ENCODE measurements around the gene ANKRD13B. TPM values are rescaled to one million over a fixed set of nuclear protein-coding genes. Genes with fewer than 3 reads are reported as not detected.

ANKRD13B gene
- total RNA-seq, 4 donors from 2014 or later = 2.9 to 8.6 (median 5.6) TPM

DNA sequence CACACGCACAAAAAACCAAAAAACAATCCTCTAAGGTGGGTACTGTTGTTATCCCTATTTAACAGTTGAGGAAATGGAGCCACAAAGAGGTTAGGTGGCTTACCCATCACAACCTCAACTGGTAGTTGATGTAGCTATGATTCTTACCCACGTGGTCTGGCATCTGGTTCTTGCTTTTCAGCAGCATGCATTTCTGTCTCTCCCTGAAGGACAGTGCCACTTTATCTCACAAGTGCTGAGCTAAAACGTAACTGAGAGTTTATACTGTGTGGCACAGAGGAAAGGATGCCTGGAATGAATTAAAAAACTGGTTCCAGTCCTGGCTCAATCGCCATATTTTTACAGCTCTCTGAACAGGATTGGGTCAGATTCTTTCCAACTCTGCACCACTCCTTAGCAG lies 31.7 kb downstream of the ANKRD13B start:
- in situ Hi-C loops (cut with MboI; ENCODE audit: low pct_ligation_motif_present in 1 of 4, low pct_unique_long_range_greater_than_20kb in 1 of 4, low sequenced_read_pairs in 3 of 4) = loop anchor here in 1 of 4 donors (25.0 kb wide), 1 partner anchor 313 kb away; the partner anchor contains the start of genes EFCAB5 and SSH2
- intact Hi-C loops (cut with DNase I; ENCODE audit: low total_unique reads) = no loop called here
- no peak for DNase-seq

DNA sequence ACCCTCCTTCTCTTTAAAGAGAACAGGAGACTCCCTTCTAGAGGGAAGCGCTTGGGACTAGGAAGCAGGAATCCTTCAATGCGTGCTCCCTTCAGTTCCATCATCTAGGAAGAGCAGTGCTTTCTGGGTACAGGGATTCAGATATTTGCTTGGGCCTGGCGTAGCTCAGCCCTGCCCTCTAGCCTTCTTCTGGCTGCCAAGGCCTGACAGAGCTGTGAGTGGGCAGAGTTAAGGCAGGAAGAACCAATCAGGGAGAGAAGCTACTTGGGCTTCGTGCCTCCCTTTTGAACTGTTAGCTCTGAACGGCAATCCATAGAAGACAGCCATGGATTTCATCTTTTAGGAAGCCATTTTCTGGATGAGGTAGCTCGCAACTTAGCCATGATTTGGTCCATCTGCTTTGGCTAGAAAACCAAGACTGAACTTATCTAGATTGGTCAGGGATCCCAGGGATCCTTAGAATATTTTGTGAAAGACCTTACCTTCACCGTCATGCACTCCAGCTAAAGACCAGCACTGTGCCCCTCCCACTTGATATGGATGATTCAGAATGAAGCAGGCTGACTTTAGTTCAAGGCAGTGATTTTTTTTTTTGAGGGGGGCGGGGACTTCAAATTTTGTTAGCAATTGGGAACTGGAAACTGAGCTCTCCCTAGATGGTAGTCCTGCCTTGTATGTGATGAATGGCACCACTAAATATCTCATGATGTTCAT lies 32.3 kb downstream of the ANKRD13B start:
- H3K36me3 ChIP-seq = no peaks in the 10 kb centered on the region
- TF ChIP-seq POLR2AphosphoS5 (IDR thresholded peaks at IDR 0.05) (peak in 1 of 3 donors; percentile 31), EP300 (IDR thresholded peaks at IDR 0.05; ENCODE audit: low read depth) (no peak), CTCF (IDR thresholded peaks at IDR 0.05) (no peak)
- 87% methylated on average over 8 of the region's 8 CpGs; no CpG with 5 or more reads in 1 of the 2 donors for WGBS, 2 donors (ENCODE audit: low coverage in 1 of 2)
- H3K4me1 ChIP-seq = peaks cover 7 to 17% (median 10%) of the 10 kb centered on the region in 4 donors
- H3K4me3 ChIP-seq = no peak overlapping the region
- H3K9me3 ChIP-seq = no peaks in the 10 kb centered on the region
- intact Hi-C loops (cut with DNase I; ENCODE audit: low total_unique reads) (no loop called here), in situ Hi-C loops (cut with MboI; ENCODE audit: low pct_ligation_motif_present in 1 of 4, low pct_unique_long_range_greater_than_20kb in 1 of 4, low sequenced_read_pairs in 3 of 4) (loop anchor here in 3 of 4 donors (25.0 kb wide), 2 partner anchors 162 to 312 kb away; partner anchors contain the start of genes EFCAB5 (in 1 of the 3) and SSH2 (in 1 of the 3))
- no peaks in the 10 kb centered on the region for H3K27me3 ChIP-seq
- DNase-seq = no peak
- H3K27ac ChIP-seq = no peak overlapping the region

More for the DNA sequence above, 31.7 kb downstream of the ANKRD13B start:
- H3K9me3 ChIP-seq = no peaks in the 10 kb centered on the region
- peaks cover 7 to 17% (median 10%) of the 10 kb centered on the region in 4 donors for H3K4me1 ChIP-seq
- no peaks in the 10 kb centered on the region for H3K36me3 ChIP-seq
- H3K27me3 ChIP-seq = no peaks in the 10 kb centered on the region
- TF ChIP-seq POLR2AphosphoS5 (IDR thresholded peaks at IDR 0.05) (no peak), EP300 (IDR thresholded peaks at IDR 0.05; ENCODE audit: low read depth) (no peak), CTCF (IDR thresholded peaks at IDR 0.05) (no peak), POLR2A (IDR thresholded peaks at IDR 0.05) (no peak)
- H3K27ac ChIP-seq = no peak overlapping the region
- H3K4me3 ChIP-seq = no peak overlapping the region
- 71 to 83% methylated on average over 1 to 4 of the region's 4 CpGs for WGBS, 2 donors (ENCODE audit: low coverage in 1 of 2)

DNA sequence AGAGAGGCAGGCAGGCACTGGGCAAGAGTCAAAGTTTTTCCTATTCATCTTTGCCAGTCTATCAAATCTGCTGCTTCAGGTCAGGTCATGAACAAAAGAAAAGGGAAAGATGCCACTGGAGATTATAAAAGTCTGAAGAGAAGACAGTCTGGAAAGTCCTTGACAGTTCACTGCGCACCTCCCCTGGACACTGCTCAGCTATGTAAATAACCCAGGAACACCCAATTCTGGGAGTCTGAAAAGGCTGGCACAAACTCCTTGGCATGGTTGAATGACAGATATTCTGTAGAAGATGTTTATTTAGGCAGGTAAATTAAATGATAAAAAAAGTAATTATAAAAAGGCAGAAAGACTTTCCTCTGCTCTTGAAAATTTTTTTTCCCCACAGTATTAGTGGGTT lies 35.0 kb downstream of the ANKRD13B start:
- peaks cover 0 to 2% (median 2%) of the 10 kb centered on the region in 4 donors for H3K4me1 ChIP-seq
- peaks cover 0 to 14% (median 4%) of the 10 kb centered on the region in 4 donors for H3K36me3 ChIP-seq
- H3K4me3 ChIP-seq = no peak overlapping the region
- H3K27me3 ChIP-seq = no peaks in the 10 kb centered on the region
- no peak overlapping the region for H3K27ac ChIP-seq
- no peak for TF ChIP-seq CTCF (IDR thresholded peaks at IDR 0.05)
- no peak for TF ChIP-seq POLR2AphosphoS5 (IDR thresholded peaks at IDR 0.05)
- intact Hi-C loops (cut with DNase I; ENCODE audit: low total_unique reads) (no loop called here), in situ Hi-C loops (cut with MboI; ENCODE audit: low pct_ligation_motif_present in 1 of 4, low pct_unique_long_range_greater_than_20kb in 1 of 4, low sequenced_read_pairs in 3 of 4) (loop anchor here in 3 of 4 donors (25.0 kb wide), 2 partner anchors 159 to 309 kb away; partner anchors contain the start of genes EFCAB5 (in 1 of the 3) and SSH2 (in 1 of the 3))
- WGBS, 2 donors (ENCODE audit: low coverage in 1 of 2) = 88 to 96% methylated on average over 1 of the region's 1 CpG
- H3K9me3 ChIP-seq = no peaks in the 10 kb centered on the region
- DNase-seq = no peak

GRCh38 chr17:29628644-29629043 lies 35.7 kb downstream of the ANKRD13B start:
- in situ Hi-C loops (cut with MboI; ENCODE audit: low pct_ligation_motif_present in 1 of 4, low pct_unique_long_range_greater_than_20kb in 1 of 4, low sequenced_read_pairs in 3 of 4) = loop anchor here in 3 of 4 donors (25.0 kb wide), 2 partner anchors 159 to 309 kb away; partner anchors contain the start of genes EFCAB5 (in 1 of the 3) and SSH2 (in 1 of the 3)
- 89 to 100% methylated on average over 1 to 2 of the region's 2 CpGs for WGBS, 2 donors (ENCODE audit: low coverage in 1 of 2)
- H3K36me3 ChIP-seq = peaks cover 0 to 14% (median 4%) of the 10 kb centered on the region in 4 donors

More at GRCh38 chr17:29628644-29629043, 35.7 kb downstream of the ANKRD13B start:
- Histone ChIP-seq H3K9me3 (no peaks in the 10 kb centered on the region), H3K27ac (no peak overlapping the region), H3K4me3 (no peak overlapping the region), H3K27me3 (no peaks in the 10 kb centered on the region), H3K4me1 (no peaks in the 10 kb centered on the region)
- intact Hi-C loops (cut with DNase I; ENCODE audit: low total_unique reads) = no loop called here
- TF ChIP-seq POLR2A (IDR thresholded peaks at IDR 0.05) = no peak
- no peak for TF ChIP-seq EP300 (IDR thresholded peaks at IDR 0.05; ENCODE audit: low read depth)
- no peak for TF ChIP-seq POLR2AphosphoS5 (IDR thresholded peaks at IDR 0.05)
- TF ChIP-seq CTCF (IDR thresholded peaks at IDR 0.05) = no peak
- DNase-seq = no peak

Data from transverse colon (tissue), 4 donors.